CD8-positive, alpha-beta memory T cell (primary cell): Measurements from ENCODE around the gene HAGH. TPM values are rescaled to one million over a fixed set of nuclear protein-coding genes. Genes with fewer than 3 reads are reported as not detected.

Source experiments
- CTCF ChIA-PET: fragments of 350-600 bp; sonication (Branson Sonifier 250); formaldehyde crosslinking; loops from one replicate; lab custom pipeline; 2021; ENCODE audit warnings: antibody characterized with exemption; lab: Charles Lee
- POLR2A ChIA-PET: fragments of 350-600 bp; sonication (Branson Sonifier 250); formaldehyde crosslinking; loops from one replicate; lab custom pipeline; 2021; ENCODE audit warnings: antibody characterized with exemption; lab: Charles Lee
- DNase-seq, 5 donors: peaks; one replicate each; pipeline versions ENCODE4 v3.0.0 to v3.0.0-alpha.2; 2020 to 2022; ENCODE audit warnings: mixed read lengths in 1 of 5
- H3K27ac ChIP-seq: one replicate; pipeline ENCODE4 v1.7.0; 2013; ENCODE audit warnings: low read depth, mild to moderate bottlenecking, low read length, moderate library complexity
- H3K27me3 ChIP-seq: 2 replicates; pipeline ENCODE4 v1.7.0; 2013; ENCODE audit warnings: low read length, mild to moderate bottlenecking; ENCODE audit not compliant: insufficient read depth, poor library complexity, severe bottlenecking
- H3K36me3 ChIP-seq: 2 replicates; pipeline ENCODE4 v1.7.0; 2013; ENCODE audit warnings: mild to moderate bottlenecking, low read length, moderate library complexity; ENCODE audit not compliant: insufficient read depth
- H3K4me1 ChIP-seq: 2 replicates; pipeline ENCODE4 v1.7.0; 2013; ENCODE audit warnings: mild to moderate bottlenecking, low read length, moderate library complexity; ENCODE audit not compliant: insufficient read depth
- H3K4me3 ChIP-seq: 2 replicates; pipeline ENCODE4 v1.7.0; 2013; ENCODE audit warnings: mild to moderate bottlenecking, low read length
- H3K9me3 ChIP-seq: 2 replicates; pipeline ENCODE4 v1.7.0; 2013; ENCODE audit warnings: mild to moderate bottlenecking, low read length
- H3K27ac Mint-ChIP-seq, 8 donors: one replicate each; pipeline ENCODE4 v1.8.0; 2020 to 2021; ENCODE audit warnings: mixed read lengths in 8 of 8, mild to moderate bottlenecking in 6 of 8, inconsistent platforms in 3 of 8, moderate library complexity in 3 of 8
- H3K27me3 Mint-ChIP-seq, 2 donors: one replicate each; pipeline ENCODE4 v1.8.0; 2020 to 2021; ENCODE audit warnings: mixed read lengths in 2 of 2, mild to moderate bottlenecking in 1 of 2, moderate library complexity in 1 of 2
- H3K36me3 Mint-ChIP-seq, 3 donors: one replicate each; pipeline ENCODE4 v1.8.0; 2020 to 2021; ENCODE audit warnings: mixed read lengths in 3 of 3, inconsistent platforms in 1 of 3, mild to moderate bottlenecking in 1 of 3
- H3K4me1 Mint-ChIP-seq, 3 donors: one replicate each; pipeline ENCODE4 v1.8.0; 2020 to 2021; ENCODE audit warnings: mixed read lengths in 3 of 3, inconsistent platforms in 1 of 3, mild to moderate bottlenecking in 1 of 3
- H3K4me3 Mint-ChIP-seq, 7 donors: one replicate each; pipeline ENCODE4 v1.8.0; 2020 to 2021; ENCODE audit warnings: mixed read lengths in 7 of 7, mild to moderate bottlenecking in 6 of 7, moderate library complexity in 4 of 7, inconsistent platforms in 2 of 7
- H3K9me3 Mint-ChIP-seq, 5 donors: one replicate each; pipeline ENCODE4 v1.8.0; 2020 to 2022; ENCODE audit warnings: mixed read lengths in 5 of 5, mild to moderate bottlenecking in 3 of 5, moderate library complexity in 2 of 5, inconsistent platforms in 1 of 5
- polyA plus RNA-seq: library from polyadenylated mRNA; unstranded; fragments of 300-500 nt; fragmentation: Illumina TruSeq; gene quantifications from one replicate; pipeline ENCODE4 v1.2.3, GENCODE V29; 2021
- total RNA-seq, 2 experiments: library from RNA; stranded (reverse); gene quantifications; one replicate each; pipeline ENCODE4 v1.2.3, GENCODE V29; 2021

Gene HAGH
- total and polyA plus RNA-seq, 3 experiments from 2014 or later: 41.2 to 54.3 (median 44.5) TPM

- Histone ChIP-seq H3K4me1 (peaks cover 18% of the 10 kb centered on the region), H3K27ac (no peak overlapping the region), H3K9me3 (no peaks in the 10 kb centered on the region), H3K27me3 (no peaks in the 10 kb centered on the region), H3K36me3 (peaks cover 20% of the 10 kb centered on the region), H3K4me3 (no peak overlapping the region)
- Mint-ChIP-seq H3K36me3 (peaks cover 0 to 59% (median 2%) of the 10 kb centered on the region in 3 donors), H3K9me3 (no peaks in the 10 kb centered on the region), H3K27me3 (no peaks in the 10 kb centered on the region), H3K27ac (no peak overlapping the region), H3K4me3 (no peak overlapping the region), H3K4me1 (peaks cover 8 to 17% (median 14%) of the 10 kb centered on the region in 3 donors)
- CTCF ChIA-PET: no interaction called here
- no peak for DNase-seq
- POLR2A ChIA-PET: no interaction called here
These were observed 6.3 kb downstream of the HAGH start for GRCh38 chr16:1820096-1820945.

GRCh38 chr16:1819611-1820010, 7.0 kb downstream of the HAGH start:
- Mint-ChIP-seq H3K4me3 (no peak overlapping the region), H3K27ac (peak overlapping the region in 2 of 8 donors; percentile 51 to 56), H3K27me3 (no peaks in the 10 kb centered on the region), H3K9me3 (no peaks in the 10 kb centered on the region), H3K36me3 (peaks cover 0 to 63% (median 4%) of the 10 kb centered on the region in 3 donors), H3K4me1 (peaks cover 5 to 13% (median 11%) of the 10 kb centered on the region in 3 donors)
- Histone ChIP-seq H3K27ac (no peak overlapping the region), H3K36me3 (peaks cover 25% of the 10 kb centered on the region), H3K9me3 (no peaks in the 10 kb centered on the region), H3K4me3 (no peak overlapping the region), H3K4me1 (peaks cover 11% of the 10 kb centered on the region), H3K27me3 (no peaks in the 10 kb centered on the region)
- no peak for DNase-seq
- ChIA-PET CTCF (no interaction called here), POLR2A (no interaction called here)

GRCh38 chr16:1818873-1819525, 7.6 kb downstream of the HAGH start:
- ChIA-PET CTCF (no interaction called here), POLR2A (no interaction called here)
- Histone ChIP-seq H3K4me1 (peaks cover 5% of the 10 kb centered on the region), H3K36me3 (peaks cover 25% of the 10 kb centered on the region), H3K4me3 (no peak overlapping the region), H3K9me3 (no peaks in the 10 kb centered on the region), H3K27ac (no peak overlapping the region), H3K27me3 (no peaks in the 10 kb centered on the region)
- DNase-seq: no peak
- H3K9me3 Mint-ChIP-seq: no peaks in the 10 kb centered on the region
- peaks cover 0 to 60% (median 4%) of the 10 kb centered on the region in 3 donors for H3K36me3 Mint-ChIP-seq
- peak overlapping the region in 3 of 8 donors; percentile 51 to 71 (median 56) for H3K27ac Mint-ChIP-seq
- H3K4me3 Mint-ChIP-seq: no peak overlapping the region
- H3K4me1 Mint-ChIP-seq: peaks cover 2 to 7% (median 4%) of the 10 kb centered on the region in 3 donors
- H3K27me3 Mint-ChIP-seq: no peaks in the 10 kb centered on the region

GRCh38 chr16:1818204-1818872, 8.3 kb downstream of the HAGH start:
- Mint-ChIP-seq H3K27me3 (no peaks in the 10 kb centered on the region), H3K36me3 (peaks cover 0 to 64% (median 7%) of the 10 kb centered on the region in 3 donors), H3K9me3 (no peaks in the 10 kb centered on the region), H3K27ac (peak overlapping the region in 1 of 8 donors; percentile 71), H3K4me3 (no peak overlapping the region), H3K4me1 (peaks cover 0 to 6% (median 1%) of the 10 kb centered on the region in 3 donors)
- ChIA-PET CTCF (no interaction called here), POLR2A (no interaction called here)
- Histone ChIP-seq H3K4me1 (no peaks in the 10 kb centered on the region), H3K36me3 (peaks cover 25% of the 10 kb centered on the region), H3K4me3 (no peak overlapping the region), H3K27me3 (no peaks in the 10 kb centered on the region), H3K9me3 (no peaks in the 10 kb centered on the region), H3K27ac (no peak overlapping the region)
- no peak for DNase-seq

GRCh38 chr16:1817716-1818115, 8.9 kb downstream of the HAGH start:
- Mint-ChIP-seq H3K4me3 (peak overlapping the region in 1 of 7 donors; percentile 37), H3K36me3 (peaks cover 0 to 66% (median 9%) of the 10 kb centered on the region in 3 donors), H3K27ac (peak overlapping the region in 2 of 8 donors; percentile 5 to 19), H3K4me1 (peaks cover 0 to 11% (median 5%) of the 10 kb centered on the region in 3 donors), H3K9me3 (no peaks in the 10 kb centered on the region), H3K27me3 (no peaks in the 10 kb centered on the region)
- no peak overlapping the region for H3K27ac ChIP-seq
- no peak for DNase-seq
- POLR2A ChIA-PET: no interaction called here
- peaks cover 23% of the 10 kb centered on the region for H3K36me3 ChIP-seq
- CTCF ChIA-PET: no interaction called here
- H3K27me3 ChIP-seq: no peaks in the 10 kb centered on the region
- no peaks in the 10 kb centered on the region for H3K4me1 ChIP-seq
- no peaks in the 10 kb centered on the region for H3K9me3 ChIP-seq
- no peak overlapping the region for H3K4me3 ChIP-seq

- H3K4me1 Mint-ChIP-seq: peaks cover 0 to 11% (median 5%) of the 10 kb centered on the region in 3 donors
- POLR2A ChIA-PET: no interaction called here
- no peaks in the 10 kb centered on the region for H3K4me1 ChIP-seq
- H3K27ac ChIP-seq: no peak overlapping the region
- H3K27me3 Mint-ChIP-seq: no peaks in the 10 kb centered on the region
- H3K9me3 ChIP-seq: no peaks in the 10 kb centered on the region
- H3K9me3 Mint-ChIP-seq: no peaks in the 10 kb centered on the region
- peaks cover 18% of the 10 kb centered on the region for H3K36me3 ChIP-seq
- no peak overlapping the region for H3K4me3 ChIP-seq
- no peak overlapping the region for H3K4me3 Mint-ChIP-seq
- DNase-seq: no peak
- CTCF ChIA-PET: no interaction called here
- H3K36me3 Mint-ChIP-seq: peaks cover 0 to 62% (median 9%) of the 10 kb centered on the region in 3 donors
- H3K27me3 ChIP-seq: no peaks in the 10 kb centered on the region
- H3K27ac Mint-ChIP-seq: peak overlapping the region in 1 of 8 donors; percentile 46
These were observed 9.4 kb downstream of the HAGH start for GRCh38 chr16:1817276-1817589.

- CTCF ChIA-PET: no interaction called here
These were observed 10.0 kb downstream of the HAGH start for GRCh38 chr16:1816396-1817275.

More at GRCh38 chr16:1816396-1817275, 10.0 kb downstream of the HAGH start:
- no peak for DNase-seq
- Histone ChIP-seq H3K36me3 (peaks cover 14% of the 10 kb centered on the region), H3K4me1 (no peaks in the 10 kb centered on the region), H3K27ac (no peak overlapping the region), H3K27me3 (no peaks in the 10 kb centered on the region), H3K9me3 (no peaks in the 10 kb centered on the region), H3K4me3 (no peak overlapping the region)
- Mint-ChIP-seq H3K27ac (no peak overlapping the region), H3K36me3 (peaks cover 0 to 61% (median 9%) of the 10 kb centered on the region in 3 donors), H3K27me3 (no peaks in the 10 kb centered on the region), H3K4me3 (no peak overlapping the region), H3K4me1 (peaks cover 0 to 11% (median 5%) of the 10 kb centered on the region in 3 donors), H3K9me3 (no peaks in the 10 kb centered on the region)
- POLR2A ChIA-PET: no interaction called here
